Hepatocyte (in vitro differentiated cells): ENCODE data around the gene GRID1. TPM values are rescaled to one million over a fixed set of nuclear protein-coding genes. Genes with fewer than 3 reads are reported as not detected.
"Not testable (repeated sequence)": the region's sequence is repeated elsewhere in the genome, so short reads cannot be mapped to it uniquely, and the experiment has no call there.

ENCODE experiments used
- DNase-seq: peaks from one replicate; pipeline ENCODE4 v3.0.0-alpha.2; 2016; ENCODE audit warnings: low spot score
- H2AFZ ChIP-seq: fragments of 200-600 bp; sonication (generic); 2 replicates; pipeline ENCODE4 v1.6.0; 2016; ENCODE audit warnings: antibody characterized with exemption, mild to moderate bottlenecking
- H3K27ac ChIP-seq: fragments of 200-600 bp; sonication (generic); 2 replicates; pipeline ENCODE4 v1.5.1; 2016; ENCODE audit warnings: mild to moderate bottlenecking
- H3K27me3 ChIP-seq: fragments of 200-600 bp; sonication (generic); 2 replicates; pipeline ENCODE4 v1.6.1; 2016
- H3K36me3 ChIP-seq: fragments of 200-600 bp; sonication (generic); replicated peaks from 2 replicates; pipeline ENCODE4 v1.5.1; 2016; ENCODE audit warnings: low read depth; ENCODE audit not compliant: insufficient read depth
- H3K4me1 ChIP-seq: fragments of 200-600 bp; sonication (generic); 2 replicates; pipeline ENCODE4 v1.5.1; 2016; ENCODE audit warnings: mild to moderate bottlenecking, moderate library complexity; ENCODE audit not compliant: insufficient read depth
- H3K4me2 ChIP-seq: fragments of 200-600 bp; sonication (generic); 2 replicates; pipeline ENCODE4 v1.6.0; 2016
- H3K4me3 ChIP-seq: fragments of 200-600 bp; sonication (generic); 2 replicates; pipeline ENCODE4 v1.5.1; 2016; ENCODE audit warnings: mild to moderate bottlenecking
- H3K79me2 ChIP-seq: fragments of 200-600 bp; sonication (generic); 2 replicates; pipeline ENCODE4 v1.6.0; 2017; ENCODE audit warnings: mild to moderate bottlenecking
- H3K9me2 ChIP-seq: fragments of 200-600 bp; sonication (generic); replicated peaks from 2 replicates; pipeline ENCODE4 v1.6.0; 2017; ENCODE audit warnings: mild to moderate bottlenecking; ENCODE audit not compliant: insufficient read depth
- H3K9me3 ChIP-seq: fragments of 200-600 bp; sonication (generic); 2 replicates; pipeline ENCODE4 v1.5.1; 2016; ENCODE audit warnings: low read depth, mild to moderate bottlenecking
- H4K20me1 ChIP-seq: fragments of 200-600 bp; sonication (generic); 2 replicates; pipeline ENCODE4 v1.6.0; 2016; ENCODE audit warnings: mild to moderate bottlenecking; ENCODE audit not compliant: insufficient read depth, poor library complexity, severe bottlenecking
- CTCF ChIP-seq: fragments of 200-600 bp; sonication (generic); IDR thresholded peaks from 2 replicates; pipeline ENCODE4 v1.5.1; 2016; ENCODE audit warnings: antibody characterized with exemption, mild to moderate bottlenecking; ENCODE audit not compliant: poor library complexity
- EZH2 ChIP-seq: fragments of 200-600 bp; sonication (generic); IDR thresholded peaks from 2 replicates; pipeline ENCODE4 v1.6.1; 2016; ENCODE audit warnings: antibody characterized with exemption, mild to moderate bottlenecking, borderline replicate concordance
- EZH2phosphoT487 ChIP-seq: fragments of 200-600 bp; sonication (generic); IDR thresholded peaks from one replicate; pipeline ENCODE4 v1.6.1; 2018; ENCODE audit warnings: antibody characterized with exemption, mild to moderate bottlenecking, low read depth, moderate library complexity; ENCODE audit not compliant: unreplicated experiment, severe bottlenecking
- WGBS: methylation state at CpG from one replicate; pipeline ENCODE4 v1.1.6; 2016; ENCODE audit warnings: low lambda C conversion rate; ENCODE audit errors: missing lambda C conversion rate; 5-methylcytosine and 5-hydroxymethylcytosine counted together
- polyA plus RNA-seq: library from polyadenylated mRNA; unstranded; fragments of >200 nt; fragmentation: Nextera tagmentation; extraction: Ambion mirVana; gene quantifications from 2 replicates; pipeline ENCODE4 v1.2.1, GENCODE V29; 2016
- total RNA-seq: library from RNA; depleted of rRNA; stranded (reverse); fragments of >200 nt; gene quantifications from 2 replicates; pipeline ENCODE4 v1.2.3, GENCODE V29; 2014

GRID1 gene
- total and polyA plus RNA-seq, 2 experiments from 2014 or later = 0.07 to 0.37 TPM

GRCh38 chr10:86176850-86177536, 189.6 kb downstream of the GRID1 start:
- Histone ChIP-seq H3K9me3 (no peaks in the 10 kb centered on the region), H3K36me3 (no peaks in the 10 kb centered on the region), H2AFZ (no peak overlapping the region), H3K9me2 (no peaks in the 10 kb centered on the region), H3K79me2 (no peaks in the 10 kb centered on the region), H3K4me2 (no peak overlapping the region), H3K27ac (no peak overlapping the region), H3K27me3 (peaks cover 7% of the 10 kb centered on the region), H3K4me3 (no peak overlapping the region), H4K20me1 (no peaks in the 10 kb centered on the region), H3K4me1 (no peaks in the 10 kb centered on the region)
- 76% methylated on average over 10 of the region's 10 CpGs for WGBS
- TF ChIP-seq EZH2 (no peak), CTCF (no peak)
- DNase-seq = no peak

GRCh38 chr10:86175476-86175875, 191.1 kb downstream of the GRID1 start:
- H3K9me2 ChIP-seq, H3K4me3 ChIP-seq, H3K4me1 ChIP-seq, H3K27ac ChIP-seq, H4K20me1 ChIP-seq, H3K4me2 ChIP-seq, DNase-seq, H3K36me3 ChIP-seq, H3K9me3 ChIP-seq, H3K27me3 ChIP-seq, H2AFZ ChIP-seq, H3K79me2 ChIP-seq: not testable (repeated sequence)
- WGBS = 97% methylated on average over 10 of the region's 10 CpGs

GRCh38 chr10:86172301-86172700, 194.3 kb downstream of the GRID1 start:
- no peak overlapping the region for H3K27ac ChIP-seq
- no peaks in the 10 kb centered on the region for H3K79me2 ChIP-seq
- no peaks in the 10 kb centered on the region for H3K36me3 ChIP-seq
- no peaks in the 10 kb centered on the region for H3K9me2 ChIP-seq
- H3K4me1 ChIP-seq = peaks cover 8% of the 10 kb centered on the region
- TF ChIP-seq EZH2phosphoT487 (no peak), EZH2 (no peak), CTCF (no peak)
- no peak overlapping the region for H3K4me2 ChIP-seq
- H3K9me3 ChIP-seq = no peaks in the 10 kb centered on the region
- H3K27me3 ChIP-seq = peaks cover 7% of the 10 kb centered on the region
- H4K20me1 ChIP-seq = no peaks in the 10 kb centered on the region
- 80% methylated on average over 3 of the region's 3 CpGs for WGBS
- no peak for DNase-seq
- H3K4me3 ChIP-seq = no peak overlapping the region
- H2AFZ ChIP-seq = no peak overlapping the region

- DNase-seq = no peak
- H2AFZ ChIP-seq = no peak overlapping the region
- TF ChIP-seq EZH2phosphoT487 (no peak), EZH2 (no peak), CTCF (no peak)
- no peaks in the 10 kb centered on the region for H3K27me3 ChIP-seq
- H3K4me1 ChIP-seq = peaks cover 8% of the 10 kb centered on the region
- H3K27ac ChIP-seq = no peak overlapping the region
- H3K9me3 ChIP-seq = no peaks in the 10 kb centered on the region
- H3K4me2 ChIP-seq = no peak overlapping the region
- 94% methylated on average over 15 of the region's 15 CpGs for WGBS
- no peak overlapping the region for H3K4me3 ChIP-seq
- no peaks in the 10 kb centered on the region for H3K9me2 ChIP-seq
- H4K20me1 ChIP-seq = no peaks in the 10 kb centered on the region
- H3K79me2 ChIP-seq = no peaks in the 10 kb centered on the region
- H3K36me3 ChIP-seq = no peaks in the 10 kb centered on the region
These were observed 196.1 kb downstream of the GRID1 start for GRCh38 chr10:86170255-86171108.
